Right ventricle myocardium inferior (tissue), 1 donor: Measurements from ENCODE around the gene ZNF362. TPM values are rescaled to one million over a fixed set of nuclear protein-coding genes. Genes with fewer than 3 reads are reported as not detected.

Experiments used
- ATAC-seq: fragments of 200-7000 bp; cut with Tn5 transposase; one replicate; pipeline ENCODE4 v1.9.1; 2020; ENCODE audit warnings: mild to moderate bottlenecking, moderate library complexity
- DNase-seq: peaks from one replicate; pipeline ENCODE4 v3.0.0; 2021; ENCODE audit errors: missing footprints
- intact Hi-C: fragments of 100-400 bp; cut with DNase I; formaldehyde crosslinking; loops from one replicate; pipeline ENCODE4 v1.11.0; 2022
- total RNA-seq: library from RNA; stranded (reverse); fragmentation: NEBNext Ultra II Directional; extraction: Animal tissue kit (Norgen Biotek cat#: 25700); gene quantifications from one replicate; pipeline ENCODE4 v1.2.1, GENCODE V29; 2021
- donor health status: DM: no; HTN: yes; CAD: no; lungs with severe emphysema.

ZNF362 gene
- total RNA-seq, 1 donor from 2014 or later: 30.3 TPM

DNA sequence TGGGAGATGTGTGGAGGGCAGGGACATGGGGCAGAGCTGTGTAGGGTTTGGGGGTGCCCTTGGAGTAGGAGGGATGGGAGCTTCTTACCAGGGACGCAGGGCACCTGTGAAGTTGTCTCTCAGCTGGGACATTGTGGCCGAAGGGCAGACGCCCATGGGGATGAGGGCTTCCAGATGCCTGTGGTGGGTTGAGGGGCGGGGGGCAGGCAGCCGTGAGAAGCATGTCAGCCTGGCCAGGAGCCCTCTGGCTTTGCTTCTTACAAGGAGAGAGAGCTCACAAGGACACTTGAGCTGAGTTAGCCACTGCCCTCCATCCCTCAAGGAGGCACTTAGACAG lies 56.1 kb downstream of the ZNF362 start:
- intact Hi-C loops: no loop called here
- DNase-seq: no peak
- no peak for ATAC-seq

DNA sequence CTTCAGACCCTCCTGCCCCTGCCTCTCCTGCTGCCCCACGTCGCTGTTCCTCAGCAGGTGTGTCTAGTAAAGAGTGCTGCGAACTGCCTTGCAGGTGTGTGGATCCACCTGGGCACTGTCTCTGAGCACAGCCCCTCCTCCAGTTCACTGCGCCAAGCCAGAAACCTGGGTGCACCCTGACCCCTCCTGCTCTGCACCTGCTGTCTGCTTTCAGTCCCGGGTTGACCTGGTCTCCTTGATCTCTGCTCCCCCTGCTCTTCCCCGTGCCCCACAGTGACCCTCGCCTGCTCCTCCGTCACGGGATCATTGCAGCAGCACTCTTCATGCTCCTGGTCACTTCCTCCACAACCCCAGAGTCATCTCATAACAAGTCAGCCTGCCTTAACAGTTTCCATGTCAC lies 58.1 kb downstream of the ZNF362 start:
- no peak for DNase-seq
- intact Hi-C loops: no loop called here
- ATAC-seq: no peak

DNA sequence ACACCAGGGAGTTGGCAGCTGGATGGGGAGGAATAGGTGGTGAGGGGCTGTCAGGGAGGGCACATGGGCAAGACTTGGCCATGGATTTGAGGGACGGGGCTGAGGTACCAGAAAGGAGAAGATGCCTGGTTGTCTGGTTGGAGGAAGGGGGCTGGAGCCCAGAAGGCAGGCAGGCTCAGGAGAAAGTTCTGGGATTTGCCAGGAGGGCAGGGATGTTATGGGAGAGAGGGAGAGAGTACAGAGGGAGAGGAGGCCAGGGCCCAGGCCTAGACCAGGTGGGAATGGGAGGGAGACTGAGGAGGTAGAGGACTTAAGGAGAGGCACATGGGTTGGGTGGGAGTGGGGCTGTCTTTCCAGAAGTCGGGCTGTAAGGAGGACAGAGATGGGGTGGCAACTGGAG lies 60.3 kb downstream of the ZNF362 start:
- ATAC-seq (no peak), DNase-seq (no peak)
- intact Hi-C loops: no loop called here

DNA sequence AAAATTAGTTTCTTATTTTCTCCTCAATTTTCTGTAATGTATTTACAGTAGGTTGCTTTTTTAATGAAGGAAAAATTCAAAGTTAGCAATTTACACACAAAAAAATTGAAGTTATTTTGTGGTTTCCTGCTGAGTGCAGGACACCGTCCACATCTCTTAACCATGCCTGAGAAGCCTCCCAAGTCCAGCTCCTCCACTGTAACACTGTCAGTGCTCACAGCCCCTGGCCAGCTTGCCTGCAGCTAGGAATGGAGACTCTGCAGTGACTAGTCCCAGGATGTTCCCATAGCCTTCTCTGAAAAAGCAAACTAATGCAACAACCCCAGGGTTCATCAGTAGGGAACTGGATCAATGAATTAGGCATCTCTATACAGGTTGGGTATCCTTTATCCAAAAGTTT lies 61.1 kb downstream of the ZNF362 start:
- ATAC-seq (no peak), DNase-seq (no peak)
- intact Hi-C loops: no loop called here

DNA sequence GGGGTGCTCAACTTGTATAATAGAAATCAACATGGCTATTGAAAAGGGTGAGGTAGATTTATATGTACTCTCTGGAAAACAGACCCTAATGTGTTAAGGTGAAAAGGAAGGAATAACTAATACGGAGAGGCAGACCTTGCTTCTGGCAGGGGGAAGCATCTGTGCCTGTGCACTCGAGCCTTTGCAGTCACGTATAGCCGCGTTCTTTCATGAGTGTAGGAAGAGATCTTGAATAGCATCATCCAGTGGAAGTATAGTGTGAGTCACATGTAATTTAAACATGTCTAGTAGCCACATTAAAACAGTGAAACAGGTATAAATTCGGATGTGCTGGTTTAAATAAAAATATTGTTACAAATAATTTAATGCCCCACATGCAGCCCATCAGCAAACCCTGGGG lies 61.7 kb downstream of the ZNF362 start:
- intact Hi-C loops: no loop called here
- DNase-seq (no peak), ATAC-seq (no peak)

DNA sequence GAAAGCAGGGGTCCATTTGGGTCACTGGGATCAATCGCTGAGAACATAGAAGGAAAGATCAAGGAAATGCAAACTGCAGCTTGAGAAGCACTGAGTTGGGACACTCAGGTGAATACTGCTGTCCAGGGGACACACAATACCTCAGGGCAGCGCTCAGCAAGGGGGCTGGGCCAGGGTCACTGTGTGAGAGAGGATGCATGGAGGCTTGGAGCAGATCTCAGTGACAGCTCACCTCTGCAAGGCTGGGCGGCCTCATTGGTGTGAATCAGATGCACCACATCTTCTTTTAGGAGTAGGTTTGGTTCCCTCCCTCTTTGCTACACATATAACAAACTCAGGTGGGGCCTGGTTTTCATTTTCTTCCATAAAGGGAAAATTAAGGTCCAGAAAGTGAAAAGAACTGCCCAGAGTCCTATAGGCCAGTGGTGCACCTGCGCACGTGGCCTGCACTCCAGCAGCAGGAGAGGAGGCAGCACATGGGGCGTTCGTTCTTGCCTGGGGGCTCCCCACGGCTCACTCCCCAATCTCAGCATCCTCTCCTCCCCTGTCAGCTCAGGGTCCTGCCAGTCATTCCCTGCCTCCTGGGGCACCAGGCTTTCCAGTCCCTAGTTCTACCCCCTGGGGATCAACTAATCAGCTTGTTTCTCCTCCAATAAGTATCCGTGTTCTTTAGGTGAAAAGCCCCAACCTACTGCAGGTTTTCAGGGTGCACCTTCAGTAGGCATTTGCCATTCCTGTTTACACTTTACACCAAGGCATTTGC lies 63.1 kb downstream of the ZNF362 start:
- intact Hi-C loops: no loop called here
- DNase-seq: no peak
- no peak for ATAC-seq

GRCh38 chr1:33319949-33320618 lies 63.8 kb downstream of the ZNF362 start:
- intact Hi-C loops: no loop called here
- no peak for ATAC-seq
- no peak for DNase-seq

GRCh38 chr1:33320619-33321165 lies 64.4 kb downstream of the ZNF362 start, which contains the start of gene A3GALT2:
Gene A3GALT2 (minus strand): TSS chr1:33321098. CDS start chr1:33321098, 0 bp downstream.
- DNase-seq (no peak), ATAC-seq (no peak)
- intact Hi-C loops: no loop called here

DNA sequence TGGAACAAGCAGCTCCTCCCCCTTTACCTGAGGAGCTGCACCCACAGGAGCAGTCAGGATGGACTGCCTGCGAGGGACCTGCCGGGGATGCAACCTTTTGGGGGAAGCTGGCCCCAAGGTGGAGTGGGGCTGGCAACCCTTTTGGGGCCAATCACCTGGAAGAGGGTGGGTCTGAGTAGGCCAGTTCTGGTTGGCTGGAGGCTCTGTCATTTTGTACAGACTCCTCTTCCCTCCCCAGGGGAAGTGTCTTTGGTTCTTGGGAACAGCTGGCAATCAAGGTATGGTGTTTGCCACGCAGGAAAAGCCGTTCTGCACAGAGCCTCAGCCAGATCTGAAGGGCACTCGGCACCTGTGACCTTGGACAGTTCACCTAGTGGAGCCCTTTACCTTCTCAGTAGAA lies 64.9 kb downstream of the ZNF362 start:
- intact Hi-C loops: no loop called here
- DNase-seq (no peak), ATAC-seq (no peak)

GRCh38 chr1:33322109-33322508 lies 65.8 kb downstream of the ZNF362 start:
- ATAC-seq (no peak), DNase-seq (no peak)
- intact Hi-C loops: no loop called here

DNA sequence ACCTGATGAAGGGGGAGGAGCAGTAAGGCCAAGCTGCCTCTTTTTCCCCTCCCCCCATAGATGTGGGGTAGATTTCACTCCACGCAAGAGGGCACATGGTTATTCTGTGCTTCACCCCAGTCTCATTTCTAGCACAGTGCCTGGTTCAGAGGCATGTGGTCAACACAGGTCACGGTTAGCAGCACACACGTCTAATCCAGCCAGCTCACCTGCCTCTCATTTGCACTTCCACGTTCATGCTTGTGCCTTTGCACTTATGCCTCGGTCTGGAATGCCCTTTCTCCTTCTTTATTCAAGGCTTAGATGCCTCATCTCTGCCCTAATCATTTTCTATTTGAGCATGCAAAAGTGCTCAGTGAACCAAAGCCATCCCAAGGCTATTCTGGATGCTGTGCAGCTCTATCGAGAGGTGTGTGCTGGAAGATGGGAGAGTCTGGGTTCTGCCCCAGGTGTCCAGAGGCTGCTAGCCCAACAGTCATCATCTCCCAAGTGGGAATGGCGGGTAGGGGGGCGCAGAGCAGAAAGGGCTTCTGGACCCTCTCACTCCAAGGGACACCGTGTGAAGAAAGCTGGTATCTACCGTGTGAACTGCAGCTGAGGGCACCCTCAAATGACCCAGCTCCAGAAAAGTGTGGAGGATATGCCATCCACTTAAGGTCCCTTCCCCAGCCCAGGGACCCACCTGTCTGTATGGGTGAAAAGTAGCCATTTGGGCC lies 66.7 kb downstream of the ZNF362 start:
- intact Hi-C loops: loop anchor here (1.0 kb wide), 1 partner anchor 20 kb away; no protein-coding TSS in a partner anchor
- DNase-seq (no peak), ATAC-seq (no peak)

DNA sequence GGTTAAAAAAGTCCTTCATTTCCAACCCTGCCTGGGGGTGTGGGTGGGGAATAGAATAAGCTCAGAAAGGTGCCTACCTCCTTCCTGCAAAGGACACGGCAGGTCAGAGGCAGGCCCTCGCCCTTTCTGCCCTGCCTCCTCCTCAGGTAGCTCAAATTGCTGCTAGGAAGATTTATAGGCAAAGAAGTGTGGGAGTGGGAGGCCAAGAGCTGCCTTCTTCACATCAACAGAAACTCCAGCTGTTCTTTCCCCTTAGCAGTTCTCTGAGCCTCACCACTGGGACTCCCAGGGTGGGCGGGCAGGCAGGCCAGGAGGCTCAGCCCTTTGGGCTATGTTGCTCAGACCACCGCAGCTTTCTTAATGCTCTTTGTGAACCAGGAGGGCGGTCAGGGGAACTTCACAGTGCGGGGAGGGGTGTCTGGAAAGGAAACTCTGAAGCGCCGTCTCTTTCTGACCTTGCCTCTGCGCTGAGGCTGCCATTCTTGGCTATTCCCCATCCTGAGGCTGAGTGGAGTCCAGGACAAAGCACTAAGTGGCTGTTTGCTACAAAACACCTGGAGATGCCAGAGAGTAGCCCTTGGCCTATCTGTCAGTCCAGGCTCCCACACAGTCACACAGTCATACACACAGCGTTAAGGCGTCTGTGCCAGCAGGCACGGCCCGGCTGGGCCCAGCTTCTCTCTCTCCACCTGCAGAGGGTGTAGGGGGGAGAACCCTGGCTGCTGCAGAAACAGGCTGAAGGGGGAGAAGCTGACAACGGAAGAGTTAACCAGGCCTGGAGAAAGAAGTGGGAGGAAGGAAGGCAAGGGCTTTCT lies 67.6 kb downstream of the ZNF362 start:
- intact Hi-C loops: loop anchor here (1.0 kb wide), 1 partner anchor 21 kb away; no protein-coding TSS in a partner anchor
- no peak for ATAC-seq
- no peak for DNase-seq

DNA sequence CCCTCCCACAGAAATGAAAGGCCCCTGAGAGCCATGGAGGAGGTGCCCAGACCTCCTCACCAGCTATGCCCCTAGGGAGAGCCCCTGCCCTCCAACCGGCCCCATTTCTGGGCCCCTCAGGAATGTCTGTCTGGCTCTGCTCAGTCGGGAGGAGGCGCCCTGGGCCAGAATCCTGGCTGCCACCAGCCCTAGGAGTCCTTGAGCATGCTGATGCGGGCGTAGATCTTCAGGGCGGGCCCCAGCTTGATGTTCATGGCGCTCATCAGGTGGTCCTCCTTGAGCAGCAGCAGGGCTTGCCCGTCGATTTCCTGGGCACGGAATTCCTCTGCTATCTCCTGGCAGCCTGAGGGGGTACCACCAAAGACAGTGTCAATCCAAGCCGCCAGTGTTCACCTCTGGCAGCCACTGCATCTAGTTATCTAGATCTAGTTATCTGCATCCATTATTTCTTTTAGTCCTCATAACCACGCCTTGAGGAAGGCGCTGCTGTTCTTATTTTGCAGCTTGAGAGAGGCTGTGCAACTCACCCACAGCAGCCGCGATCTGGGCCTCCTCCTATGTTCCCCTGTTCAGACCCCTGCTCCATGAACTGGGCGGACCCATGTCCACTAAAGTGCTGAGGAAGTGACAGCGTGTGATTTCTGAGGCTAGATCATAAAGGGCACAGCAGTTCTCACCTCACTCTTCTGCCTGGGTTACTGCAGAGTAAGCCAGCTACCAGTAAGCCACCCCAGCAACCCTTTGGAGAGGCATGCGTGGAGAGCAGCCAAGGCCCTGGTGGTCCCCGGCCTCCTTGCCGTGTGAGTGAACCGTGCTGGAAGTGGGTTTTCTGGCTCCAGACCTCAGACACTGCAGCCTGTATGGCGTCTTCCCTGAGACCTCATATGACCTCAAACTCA lies 68.6 kb downstream of the ZNF362 start:
- no peak for DNase-seq
- ATAC-seq: no peak
- intact Hi-C loops: no loop called here

- intact Hi-C loops: no loop called here
- ATAC-seq (no peak), DNase-seq (no peak)
These were observed 70.5 kb downstream of the ZNF362 start for GRCh38 chr1:33326785-33327184.

DNA sequence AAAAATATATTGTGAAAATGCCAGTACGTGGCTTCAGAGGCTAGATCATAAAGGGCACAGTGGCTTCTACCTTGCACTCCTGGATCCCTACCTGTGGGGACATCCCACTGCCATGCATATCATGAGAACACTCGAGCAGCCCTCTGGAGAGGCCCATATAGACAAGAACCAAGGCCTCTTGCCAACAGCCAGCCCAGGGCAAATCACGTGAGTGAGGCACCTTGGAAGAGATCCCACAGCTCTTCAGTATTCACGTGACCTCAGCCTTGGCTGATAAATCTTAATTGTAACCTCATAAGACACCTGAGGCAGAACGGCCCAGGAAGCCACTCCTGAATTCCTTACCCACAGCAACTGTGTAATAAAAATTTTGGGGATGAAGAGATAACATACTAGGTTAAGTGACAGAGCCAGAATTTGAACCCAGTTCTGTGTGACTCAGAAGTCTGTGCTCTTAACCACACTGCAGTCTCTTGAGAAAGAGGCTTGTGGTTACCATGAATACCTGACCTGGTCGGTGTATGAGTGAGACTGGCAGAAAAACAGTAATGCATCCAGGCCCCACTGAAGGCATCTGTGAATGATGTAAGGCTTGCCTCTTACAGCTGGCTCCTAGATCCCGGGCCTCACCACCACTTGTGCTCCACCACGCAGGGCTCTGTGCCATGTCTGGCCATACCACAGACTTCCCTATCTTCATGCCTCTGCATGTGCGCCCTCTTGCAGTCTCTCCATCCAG lies 71.5 kb downstream of the ZNF362 start:
- intact Hi-C loops: no loop called here
- ATAC-seq: peak; percentile 54

GRCh38 chr1:33328817-33329216 lies 72.5 kb downstream of the ZNF362 start:
- ATAC-seq (no peak), DNase-seq (no peak)
- intact Hi-C loops: no loop called here

More for the DNA sequence above, 71.5 kb downstream of the ZNF362 start:
- DNase-seq: no peak

DNA sequence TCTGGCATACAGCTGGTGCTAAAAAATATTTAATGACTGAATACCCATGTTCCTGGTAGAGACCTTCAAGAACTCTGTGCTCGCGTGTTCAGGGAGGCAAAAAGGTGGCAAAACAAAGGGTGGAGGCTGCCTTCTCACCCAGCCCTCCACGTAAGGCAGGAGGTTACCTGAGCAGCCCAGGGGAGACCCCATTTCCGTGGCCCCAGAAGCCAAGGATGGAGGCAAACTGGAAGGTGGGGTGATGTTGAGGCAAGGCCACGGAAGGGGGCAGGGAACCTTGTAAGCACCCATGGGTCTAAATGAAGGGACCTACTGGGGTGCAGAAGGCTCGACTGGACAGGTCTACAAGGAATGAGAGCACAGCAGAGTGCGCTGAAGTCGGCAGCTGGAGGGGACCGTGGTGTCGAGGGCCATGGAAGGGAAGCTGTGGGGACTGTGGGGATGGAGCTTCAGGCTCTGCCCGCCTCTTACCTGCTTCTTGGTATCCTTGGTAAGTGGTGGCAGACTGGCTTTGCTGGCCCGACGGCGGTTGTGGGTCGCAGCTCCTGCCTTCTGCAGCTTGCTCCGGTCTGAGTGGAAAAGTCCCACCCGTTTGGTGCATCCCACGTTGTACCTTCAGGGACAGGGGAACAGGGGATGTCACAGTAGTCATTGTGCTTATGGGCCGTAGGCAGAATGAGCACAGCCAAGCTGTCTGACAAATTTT lies 73.5 kb downstream of the ZNF362 start:
- no peak for DNase-seq
- intact Hi-C loops: no loop called here
- ATAC-seq: no peak
